Gastrocnemius medialis (tissue), 4 donors: ENCODE data around the gene OR52K1.

ENCODE experiments used
- CTCF ChIP-seq, 5 experiments: fragments of 450-650 bp in 3 of 5; fragments of 200-600 bp in 2 of 5; sonication (generic) in 2 of 5; IDR thresholded peaks in 4 of 5; conservative IDR thresholded peaks in 1 of 5; 1 replicate in 4 of 5; 2 replicates in 1 of 5; pipeline ENCODE4 v1.5.1; 2016 to 2019; ENCODE audit warnings: antibody characterized with exemption in 5 of 5, mild to moderate bottlenecking in 3 of 5, moderate library complexity in 3 of 5
- POLR2A ChIP-seq, 2 donors: fragments of 450-650 bp; IDR thresholded peaks; one replicate each; pipeline ENCODE4 v1.6.1; 2017; ENCODE audit warnings: antibody characterized with exemption in 2 of 2, mild to moderate bottlenecking in 2 of 2, moderate library complexity in 2 of 2

DNA sequence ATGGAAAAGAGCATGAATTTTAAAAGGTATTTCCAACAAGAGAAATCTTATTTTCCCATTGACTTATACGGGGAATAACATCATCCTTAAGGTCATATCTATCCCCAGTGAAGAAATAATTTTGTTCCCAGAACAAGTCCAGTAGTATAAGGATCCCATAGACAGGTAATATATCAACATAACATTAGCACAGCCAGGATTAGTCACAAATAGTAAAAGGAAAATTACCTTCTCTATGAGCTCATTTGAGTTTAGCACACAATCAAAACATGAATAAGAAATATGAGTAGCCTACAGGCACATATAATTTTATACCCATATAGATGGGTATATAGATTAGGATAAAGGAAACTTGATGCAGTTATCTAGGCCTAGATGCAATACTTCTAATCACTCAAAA, 2.8 kb upstream of the OR52K1 start:
- TF ChIP-seq CTCF (IDR thresholded peaks at IDR 0.05 in 4 of 5, conservative IDR thresholded peaks at IDR 0.05 in 1 of 5), result no peak
- no peak for TF ChIP-seq POLR2A (IDR thresholded peaks at IDR 0.05)
